Keratinocyte (primary cell): ENCODE measurements around the gene VPS50. TPM values are rescaled to one million over a fixed set of nuclear protein-coding genes. Genes with fewer than 3 reads are reported as not detected.

Experiments used
- DNase-seq: peaks from one replicate; pipeline ENCODE4 v3.0.0-alpha.2; 2011; ENCODE audit warnings: low read depth, missing footprints, low spot score
- FAIRE-seq: peaks from 2 replicates; lab custom pipeline; 2011; peaks lifted over from hg19 to GRCh38; lab: Jason Lieb, UNC
- H2AFZ ChIP-seq: 2 replicates; pipeline ENCODE4 v1.6.0; 2012; ENCODE audit warnings: low read length, control low read depth, inconsistent platforms; ENCODE audit not compliant: control insufficient read depth
- H3K27ac ChIP-seq: 2 replicates; pipeline ENCODE4 v1.5.1; 2011; ENCODE audit warnings: low read length; ENCODE audit not compliant: control insufficient read depth, insufficient read depth
- H3K27me3 ChIP-seq: 3 replicates; pipeline ENCODE4 v1.6.0; 2011; ENCODE audit warnings: low read length; ENCODE audit not compliant: control insufficient read depth, insufficient read depth; ENCODE audit errors: extremely low read depth
- H3K36me3 ChIP-seq, 2 experiments: 2 replicates in 1 of 2; 3 replicates in 1 of 2; pipeline ENCODE4 v1.5.1; 2011; ENCODE audit warnings: low read length in 2 of 2, mild to moderate bottlenecking in 1 of 2; ENCODE audit not compliant: control insufficient read depth in 2 of 2, insufficient read depth in 2 of 2; ENCODE audit errors: extremely low read depth in 1 of 2
- H3K4me1 ChIP-seq: 3 replicates; pipeline ENCODE4 v1.5.1; 2011; ENCODE audit warnings: low read length; ENCODE audit not compliant: control insufficient read depth, insufficient read depth; ENCODE audit errors: extremely low read depth
- H3K4me2 ChIP-seq: 3 replicates; pipeline ENCODE4 v1.6.0; 2011; ENCODE audit warnings: low read depth, low read length; ENCODE audit not compliant: control insufficient read depth, insufficient read depth; ENCODE audit errors: extremely low read depth
- H3K4me3 ChIP-seq, 3 experiments: fragments of 200-600 bp in 1 of 3; sonication (generic) in 1 of 3; 2 replicates in 2 of 3; 3 replicates in 1 of 3; pipeline ENCODE4 v1.5.1; 2011 to 2016; ENCODE audit warnings: low read length in 3 of 3, mild to moderate bottlenecking in 3 of 3, control low read depth in 2 of 3, inconsistent platforms in 1 of 3, low read depth in 1 of 3, mixed read lengths in 1 of 3, mixed run types in 1 of 3, moderate library complexity in 1 of 3; ENCODE audit not compliant: control insufficient read depth in 2 of 3, insufficient read depth in 2 of 3; ENCODE audit errors: extremely low read depth in 1 of 3
- H3K79me2 ChIP-seq: 2 replicates; pipeline ENCODE4 v1.6.0; 2012; ENCODE audit warnings: low read length; ENCODE audit not compliant: control insufficient read depth, insufficient read depth
- H3K9ac ChIP-seq: 3 replicates; pipeline ENCODE4 v1.6.0; 2011; ENCODE audit warnings: low read length; ENCODE audit not compliant: control insufficient read depth, insufficient read depth; ENCODE audit errors: extremely low read depth
- H3K9me1 ChIP-seq: 3 replicates; pipeline ENCODE4 v1.6.0; 2011; ENCODE audit warnings: low read length; ENCODE audit not compliant: control insufficient read depth, insufficient read depth; ENCODE audit errors: extremely low read depth
- H3K9me3 ChIP-seq: 2 replicates; pipeline ENCODE4 v1.5.1; 2012; ENCODE audit warnings: low read depth, low read length; ENCODE audit not compliant: control insufficient read depth
- H4K20me1 ChIP-seq: 3 replicates; pipeline ENCODE4 v1.6.0; 2011; ENCODE audit warnings: low read length; ENCODE audit not compliant: control insufficient read depth, insufficient read depth; ENCODE audit errors: extremely low read depth
- CTCF ChIP-seq, 3 experiments: IDR thresholded peaks in 1 of 3; conservative IDR thresholded peaks in 1 of 3; optimal IDR thresholded peaks in 1 of 3; 2 replicates in 2 of 3; 3 replicates in 1 of 3; pipeline versions ENCODE3 to v1.5.1; 2011; ENCODE audit warnings: low read length in 3 of 3, mild to moderate bottlenecking in 3 of 3, moderate library complexity in 2 of 3, control low read depth in 1 of 3, inconsistent platforms in 1 of 3; ENCODE audit not compliant: insufficient read depth in 2 of 3; ENCODE audit errors: extremely low read depth in 1 of 3
- EZH2 ChIP-seq: IDR thresholded peaks from one replicate; pipeline ENCODE4 v1.6.1; 2012; ENCODE audit warnings: inconsistent platforms, mild to moderate bottlenecking, low read length, moderate library complexity
- dilution Hi-C: fragments of 300-500 bp; cut with MboI; formaldehyde crosslinking; loops from one replicate; pipeline ENCODE4 v1.7.0; 2020; ENCODE audit warnings: low sequenced_read_pairs; ENCODE audit not compliant: extremely low pct_ligation_motif_present
- polyA plus RNA-seq, 5 experiments: library from polyadenylated mRNA; depleted of rRNA in 3 of 5; stranded (reverse) in 3 of 5; stranded (forward) in 1 of 5; unstranded in 1 of 5; fragments of >200 nt; gene quantifications; 1 replicate in 1 of 5; 2 replicates in 3 of 5; 3 replicates in 1 of 5; pipeline versions ENCODE4 v1.2.1 to v1.2.3, GENCODE V29; 2011 to 2012; ENCODE audit warnings: missing spikeins in 2 of 5, low read depth in 1 of 5, low replicate concordance in 1 of 5

Gene VPS50
- polyA plus RNA-seq, 1 donor (not counting 4 experiments of a cell fraction or from before 2014, with no cell fraction given), result 17.0 TPM

- Histone ChIP-seq H3K4me1 (peaks cover 7% of the 10 kb centered on the region), H3K9me3 (no peaks in the 10 kb centered on the region), H3K27me3 (no peaks in the 10 kb centered on the region), H3K4me3 (no peak overlapping the region), H3K9me1 (no peaks in the 10 kb centered on the region), H3K4me2 (no peak overlapping the region), H4K20me1 (no peaks in the 10 kb centered on the region), H3K36me3 (peaks cover 0 to 3% of the 10 kb centered on the region in 2 experiments), H3K9ac (no peak overlapping the region), H2AFZ (no peak overlapping the region), H3K79me2 (no peaks in the 10 kb centered on the region), H3K27ac (no peak overlapping the region)
- no peak for TF ChIP-seq CTCF (optimal IDR thresholded peaks at IDR 0.05 in 1 of 3, IDR thresholded peaks at IDR 0.05 in 1 of 3, conservative IDR thresholded peaks at IDR 0.05 in 1 of 3; ENCODE audit: extremely low read depth in 1 of 3, insufficient read depth in 2 of 3, low read length in 3 of 3)
- TF ChIP-seq EZH2, result no peak
- dilution Hi-C loops, result no loop called here
- FAIRE-seq (no peak), DNase-seq (no peak)
Measured at GRCh38 chr7:93314449-93314848, 82.3 kb downstream of the VPS50 start.

DNA sequence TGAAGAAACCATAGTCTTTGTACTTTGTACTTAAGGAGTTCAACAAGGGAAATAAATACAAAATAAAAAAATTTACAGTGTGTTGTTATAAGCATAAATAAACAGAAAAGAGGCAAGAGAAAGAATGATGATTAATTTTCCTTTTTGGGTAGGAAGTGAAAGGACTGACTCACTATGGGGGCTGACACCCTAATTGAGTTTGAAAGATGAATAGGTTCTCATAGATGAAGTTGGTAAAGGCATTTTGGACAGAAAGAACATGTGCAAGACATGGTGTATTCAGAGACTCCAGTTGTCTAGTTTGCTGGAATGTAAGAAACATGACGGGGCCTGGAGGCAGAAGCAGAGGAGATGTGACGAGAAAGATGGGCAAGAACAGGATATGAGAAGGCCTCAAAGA lies 83.7 kb downstream of the VPS50 start:
- TF ChIP-seq EZH2 (no peak), CTCF (optimal IDR thresholded peaks at IDR 0.05 in 1 of 3, IDR thresholded peaks at IDR 0.05 in 1 of 3, conservative IDR thresholded peaks at IDR 0.05 in 1 of 3; ENCODE audit: extremely low read depth in 1 of 3, insufficient read depth in 2 of 3, low read length in 3 of 3) (no peak)
- Histone ChIP-seq H3K27me3 (no peaks in the 10 kb centered on the region), H3K4me1 (no peaks in the 10 kb centered on the region), H3K4me2 (no peak overlapping the region), H3K36me3 (peaks cover 3% of the 10 kb centered on the region in 2 experiments), H3K27ac (no peak overlapping the region), H4K20me1 (no peaks in the 10 kb centered on the region), H2AFZ (no peak overlapping the region), H3K79me2 (no peaks in the 10 kb centered on the region), H3K9me3 (no peaks in the 10 kb centered on the region), H3K9ac (no peak overlapping the region), H3K9me1 (no peaks in the 10 kb centered on the region), H3K4me3 (no peak overlapping the region)
- FAIRE-seq, result no peak
- dilution Hi-C loops, result no loop called here
- DNase-seq, result no peak
